ENCODE measurements around the gene KCNE1. TPM values are rescaled to one million over a fixed set of nuclear protein-coding genes. Genes with fewer than 3 reads are reported as not detected.

KCNE1 gene
- total RNA-seq: 0.38 TPM in 1 of 2 replicates, not detected in the other

DNA sequence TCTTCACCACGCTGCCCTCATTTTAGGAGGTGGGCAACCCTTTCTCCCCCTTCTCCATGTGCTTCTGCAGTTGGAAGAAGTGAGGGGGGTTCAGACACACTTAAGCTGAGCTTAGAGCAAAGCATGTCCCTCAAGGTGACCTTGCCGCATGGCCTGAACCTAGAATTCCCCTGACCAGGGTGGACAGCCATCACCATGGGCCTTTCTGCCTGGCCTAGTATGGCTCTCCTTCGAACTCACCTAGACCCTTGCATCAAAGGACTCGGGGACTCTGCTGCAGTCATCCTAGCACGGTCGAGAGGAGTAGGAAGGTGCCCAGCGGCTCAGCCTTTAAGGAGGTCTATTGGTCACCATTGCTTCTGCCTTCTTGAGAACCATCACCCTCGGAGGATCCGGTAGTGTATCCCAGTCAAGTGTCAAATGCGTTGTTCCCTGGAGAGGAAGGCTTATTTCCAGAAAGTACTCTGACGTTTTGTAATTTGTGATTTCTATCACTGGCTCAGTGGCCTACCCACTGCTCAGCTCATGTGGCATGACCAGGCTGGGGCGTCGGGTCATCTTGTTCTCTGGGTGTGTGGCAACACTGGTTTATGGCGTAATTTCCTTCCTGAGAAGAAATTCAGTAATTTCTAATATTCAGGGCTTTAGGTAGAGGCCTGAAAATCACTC, at the start of gene KCNE1:
KCNE1 (minus strand) TSS at position 424 of the 669 bp plus-strand sequence. CDS start 62,576 bp downstream, outside the sequence.

DNA sequence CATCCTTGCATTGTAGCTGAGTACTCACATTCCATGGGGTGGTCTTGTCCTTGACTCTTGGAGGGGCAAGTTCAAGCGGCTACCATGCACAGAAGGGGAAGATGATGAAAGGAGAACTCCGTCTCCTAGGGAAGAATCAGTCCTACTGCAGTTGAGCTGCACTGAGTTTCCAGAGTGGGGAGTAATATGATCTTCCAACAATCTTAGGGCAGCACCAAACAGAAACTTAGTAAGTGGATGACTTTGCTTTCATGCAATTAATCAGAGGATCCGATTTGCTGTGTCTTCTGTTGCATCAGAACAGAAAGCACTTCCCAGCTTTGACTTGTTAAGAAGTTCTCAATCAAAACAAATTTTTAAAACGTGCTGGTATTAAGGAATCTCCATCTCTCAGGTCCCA, 88.2 kb downstream of the KCNE1 start, which contains the start of gene SMIM34:
SMIM34 (minus strand) TSS at position 147 of the 400 bp plus-strand sequence; CDS start at position 35, 112 bp downstream.

Other genes with a start within 250 kb of the KCNE1 start
- gene KCNE2, start 148.2 kb downstream of the KCNE1 start, total RNA-seq: not detected in 2 replicates
- gene SMIM11, start 136.7 kb downstream of the KCNE1 start, total RNA-seq: 8.1 and 8.5 TPM in 2 replicates
- not detected in 2 replicates for gene SMIM34, start 88.3 kb downstream of the KCNE1 start, total RNA-seq
- gene RCAN1, start 102.9 kb upstream of the KCNE1 start, total RNA-seq: 25.8 and 28.0 TPM in 2 replicates
- 0.16 TPM in 1 of 2 replicates, not detected in the other for gene CLIC6, start 156.8 kb upstream of the KCNE1 start, total RNA-seq